Omental fat pad (tissue), 4 donors: Measurements from ENCODE around the gene TCHH. TPM values are rescaled to one million over a fixed set of nuclear protein-coding genes. Genes with fewer than 3 reads are reported as not detected.

Source experiments
- ATAC-seq: fragments of 150-250 bp; one replicate; pipeline ENCODE4 v1.9.1; 2016; ENCODE audit warnings: mild to moderate bottlenecking, moderate library complexity; ENCODE audit not compliant: low FRiP score
- DNase-seq: peaks from one replicate; pipeline ENCODE4 v3.0.0-alpha.2; 2019; ENCODE audit warnings: low spot score
- total RNA-seq, 4 donors: library from RNA; depleted of rRNA; stranded (reverse); fragments of >200 nt; gene quantifications; one replicate each; pipeline ENCODE4 v1.1.0, GENCODE V29; 2016
- TF ChIP-seq, protein P1 (sequence below), 3 donors: fragments of 450-650 bp; IDR thresholded peaks; one replicate each; pipeline ENCODE4 v1.5.1; 2016 to 2017; ENCODE audit warnings: antibody characterized with exemption in 3 of 3, mild to moderate bottlenecking in 3 of 3, moderate library complexity in 2 of 3

Gene TCHH
- total RNA-seq, 4 donors from 2014 or later, result 0.19 to 1.4 (median 0.86) TPM

DNA sequence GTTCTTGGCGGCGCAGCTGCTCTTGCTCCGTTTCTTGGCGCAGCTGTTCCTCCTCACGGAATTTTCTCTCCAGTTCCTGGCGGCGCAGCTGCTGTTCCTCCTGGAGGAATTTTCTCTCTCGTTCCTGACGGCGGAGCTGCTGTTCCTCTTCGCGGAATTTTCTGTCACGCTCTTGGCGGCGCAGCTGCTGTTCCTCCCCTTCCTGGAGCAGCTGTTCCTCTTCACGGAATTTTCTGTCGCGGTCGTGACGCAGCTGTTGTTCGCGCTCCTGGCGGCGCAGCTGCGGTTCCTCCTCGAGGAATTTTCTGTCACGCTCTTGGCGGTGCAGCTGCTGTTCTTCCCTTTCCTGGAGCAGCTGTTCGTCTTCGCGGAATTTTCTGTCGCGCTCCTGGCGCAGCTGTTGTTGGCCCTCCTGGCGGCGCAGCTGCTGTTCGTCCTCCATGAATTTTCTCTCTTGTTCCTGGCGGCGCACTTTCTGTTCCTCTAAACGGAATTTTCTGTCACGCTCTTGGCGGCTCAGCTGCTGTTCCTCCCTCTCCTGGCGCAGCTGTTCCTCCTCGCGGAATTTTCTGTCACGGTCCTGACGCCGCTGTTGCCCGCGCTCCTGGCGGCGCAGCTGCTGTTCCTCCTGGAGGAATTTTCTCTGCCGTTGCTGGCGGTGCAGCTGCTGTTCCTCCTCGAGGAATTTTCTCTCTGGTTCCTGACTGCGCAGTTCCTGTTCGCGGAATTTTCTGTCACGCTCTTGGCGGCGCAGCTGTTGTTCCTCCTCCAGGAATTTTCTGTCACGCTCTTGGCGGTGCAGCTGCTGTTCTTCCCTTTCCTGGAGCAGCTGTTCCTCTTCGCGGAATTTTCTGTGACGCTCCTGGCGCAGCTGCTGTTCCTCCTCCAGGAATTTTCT, 7.0 kb downstream of the TCHH start:
- TF ChIP-seq, protein P1, sequence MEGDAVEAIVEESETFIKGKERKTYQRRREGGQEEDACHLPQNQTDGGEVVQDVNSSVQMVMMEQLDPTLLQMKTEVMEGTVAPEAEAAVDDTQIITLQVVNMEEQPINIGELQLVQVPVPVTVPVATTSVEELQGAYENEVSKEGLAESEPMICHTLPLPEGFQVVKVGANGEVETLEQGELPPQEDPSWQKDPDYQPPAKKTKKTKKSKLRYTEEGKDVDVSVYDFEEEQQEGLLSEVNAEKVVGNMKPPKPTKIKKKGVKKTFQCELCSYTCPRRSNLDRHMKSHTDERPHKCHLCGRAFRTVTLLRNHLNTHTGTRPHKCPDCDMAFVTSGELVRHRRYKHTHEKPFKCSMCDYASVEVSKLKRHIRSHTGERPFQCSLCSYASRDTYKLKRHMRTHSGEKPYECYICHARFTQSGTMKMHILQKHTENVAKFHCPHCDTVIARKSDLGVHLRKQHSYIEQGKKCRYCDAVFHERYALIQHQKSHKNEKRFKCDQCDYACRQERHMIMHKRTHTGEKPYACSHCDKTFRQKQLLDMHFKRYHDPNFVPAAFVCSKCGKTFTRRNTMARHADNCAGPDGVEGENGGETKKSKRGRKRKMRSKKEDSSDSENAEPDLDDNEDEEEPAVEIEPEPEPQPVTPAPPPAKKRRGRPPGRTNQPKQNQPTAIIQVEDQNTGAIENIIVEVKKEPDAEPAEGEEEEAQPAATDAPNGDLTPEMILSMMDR (IDR thresholded peaks at IDR 0.05), result no peak
- DNase-seq (no peak), ATAC-seq (no peak)

DNA sequence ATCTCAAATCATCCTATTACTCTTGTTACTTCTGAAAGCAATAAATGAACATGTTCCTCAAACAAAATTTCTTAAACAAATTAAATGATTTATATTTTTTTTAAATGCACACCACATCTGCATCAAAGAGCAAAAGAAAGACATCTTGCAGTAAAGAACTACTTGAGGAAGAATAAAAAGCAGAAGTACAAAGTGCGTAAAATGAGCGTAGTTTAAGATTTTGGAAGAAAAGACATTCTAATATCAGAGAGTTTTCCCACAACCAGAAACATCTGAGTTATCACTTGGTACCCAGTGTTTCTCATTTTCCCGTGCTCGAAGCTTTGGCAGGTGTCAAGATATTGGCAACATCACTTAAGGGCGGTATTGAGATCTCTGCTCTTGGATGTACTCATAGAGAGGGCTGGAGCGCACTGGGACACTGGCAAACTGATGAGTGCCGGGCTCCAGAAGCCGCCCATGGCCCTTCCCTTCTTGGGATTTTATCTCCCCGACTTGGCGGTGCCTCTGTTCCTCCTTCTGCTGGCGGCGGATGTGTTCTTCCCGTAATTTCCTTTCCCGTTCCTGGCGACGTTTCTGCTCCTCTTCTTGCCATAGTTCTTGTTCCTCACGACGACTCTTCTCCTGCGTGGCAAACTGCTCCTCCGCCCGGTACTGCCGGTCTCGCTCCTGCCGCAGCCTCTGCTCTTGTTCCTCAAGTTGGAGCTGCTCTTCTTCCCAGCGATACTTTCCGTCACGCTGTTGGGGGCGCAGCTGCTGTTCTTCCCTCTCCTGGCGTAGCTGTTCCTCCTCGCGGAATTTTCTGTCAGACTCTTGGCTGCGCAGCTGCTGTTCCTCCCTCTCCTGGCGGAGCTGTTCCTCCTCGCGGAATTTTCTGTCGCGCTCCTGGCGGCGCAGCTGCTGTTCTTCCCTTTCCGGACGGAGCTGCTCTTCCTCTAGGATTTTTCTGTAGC, 7.9 kb downstream of the TCHH start:
- ATAC-seq, result no peak
- TF ChIP-seq, protein P1 (IDR thresholded peaks at IDR 0.05), result no peak
- DNase-seq, result no peak

DNA sequence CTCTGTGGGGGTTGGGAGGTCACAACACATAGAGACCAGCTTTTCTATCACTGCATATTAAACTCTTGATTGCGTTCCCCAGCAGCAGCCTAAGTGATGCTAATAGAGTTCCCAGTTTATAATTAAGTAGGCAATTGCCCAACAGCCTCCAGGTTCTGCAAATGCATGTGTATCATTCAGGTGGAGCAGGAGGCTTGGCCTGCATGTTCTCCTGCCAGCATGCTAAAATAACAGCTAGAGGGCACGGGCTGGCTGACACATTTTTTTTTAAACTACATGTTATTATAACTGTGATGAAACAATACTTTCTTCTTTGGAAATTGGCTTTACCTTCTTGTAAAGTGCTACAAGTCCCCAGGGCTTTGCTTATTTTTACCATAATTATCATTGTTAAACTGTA, 10.4 kb downstream of the TCHH start:
- DNase-seq (no peak), ATAC-seq (no peak)
- TF ChIP-seq, protein P1 (IDR thresholded peaks at IDR 0.05), result no peak

DNA sequence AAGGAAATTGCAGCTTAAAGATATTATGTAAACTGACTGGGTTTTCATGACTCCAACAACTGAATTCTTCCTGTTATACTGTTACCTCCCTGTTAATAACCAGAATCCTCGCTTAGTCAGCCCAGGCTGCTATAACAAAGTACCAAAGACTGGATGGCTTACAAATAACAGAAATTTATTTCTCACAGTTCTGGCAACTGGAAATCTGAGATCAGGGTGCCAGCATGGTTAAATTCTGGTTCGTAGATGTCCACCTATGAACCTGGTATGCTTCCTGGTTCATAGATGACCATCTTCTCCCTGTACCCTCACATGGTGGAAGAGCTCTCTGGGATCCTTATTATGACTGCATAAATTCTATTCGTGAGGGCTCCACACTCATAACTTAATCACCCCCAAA, 18.3 kb downstream of the TCHH start:
- TF ChIP-seq, protein P1 (IDR thresholded peaks at IDR 0.05), result no peak
- DNase-seq (no peak), ATAC-seq (no peak)

DNA sequence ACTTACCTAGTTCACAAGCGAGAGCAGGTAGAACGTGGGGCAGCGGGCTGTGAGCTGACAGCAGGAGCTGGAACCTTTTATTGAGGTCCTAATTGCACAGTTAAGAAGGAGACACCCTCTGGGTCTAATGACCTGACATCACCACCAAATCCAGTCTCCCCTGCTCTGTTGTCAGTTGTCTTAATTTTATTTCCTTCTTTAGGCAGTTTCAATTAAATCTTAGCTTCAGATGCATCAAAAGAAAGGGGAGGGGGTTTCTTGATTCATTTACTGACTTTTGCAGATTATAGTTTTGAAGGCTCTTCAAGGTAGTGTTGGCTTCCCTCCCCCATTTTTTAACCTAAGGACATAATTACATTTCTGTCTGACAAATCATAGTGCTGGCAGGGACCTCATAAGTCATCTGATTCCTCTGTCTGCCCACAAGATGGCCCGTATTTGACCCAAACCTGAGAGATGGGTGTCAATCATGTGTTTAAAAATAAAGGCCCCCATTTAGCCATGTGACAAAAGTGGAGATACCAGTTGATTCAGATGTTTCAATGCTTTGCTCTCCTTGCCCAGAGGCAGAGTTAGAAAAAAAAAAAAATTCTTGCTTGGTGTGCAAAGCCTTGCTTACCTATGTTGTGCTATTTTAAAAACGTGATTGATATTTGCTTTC, 26.1 kb downstream of the TCHH start, which contains the start of gene TCHHL1:
Gene TCHHL1 (minus strand): TSS at position 51 of the 661 bp plus-strand sequence. CDS start 921 bp downstream, outside the sequence.
- no peak for ATAC-seq
- TF ChIP-seq, protein P1 (IDR thresholded peaks at IDR 0.05), result no peak
- DNase-seq, result no peak

DNA sequence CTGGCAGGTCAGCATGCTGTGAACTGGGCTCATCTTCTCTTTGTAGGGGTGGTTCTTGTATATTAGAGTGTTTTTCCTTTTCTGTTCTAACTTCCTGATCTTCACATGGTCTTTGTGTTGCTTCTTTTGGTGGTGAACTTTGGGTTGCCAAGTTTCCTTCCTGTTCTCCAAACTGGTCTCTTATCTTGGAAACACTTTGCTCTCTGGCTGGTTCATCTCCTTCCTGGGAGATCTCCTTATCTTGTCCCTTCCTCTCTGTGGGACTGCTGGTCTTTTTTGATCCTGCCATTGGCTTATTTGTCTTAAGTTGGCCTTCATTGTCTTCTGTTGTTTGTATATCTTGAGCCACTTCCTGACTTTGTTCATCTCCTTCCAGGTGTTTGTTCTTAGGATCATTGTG, 28.5 kb downstream of the TCHH start:
- DNase-seq (no peak), ATAC-seq (no peak)
- TF ChIP-seq, protein P1 (IDR thresholded peaks at IDR 0.05), result no peak
